GM18517 (cell line): ENCODE results near the gene DNM3.

Experiments
- ATAC-seq: cut with Tn5 transposase; IDR thresholded peaks from one replicate; pipeline ENCODE4 v1.9.1; 2021; ENCODE audit warnings: mild to moderate bottlenecking, moderate library complexity; ENCODE audit not compliant: unreplicated experiment

Gene DNM3

GRCh38 chr1:172136925-172137324 is 295.6 kb downstream of the DNM3 start:
- no peak for ATAC-seq

- no peak for ATAC-seq
Observed at GRCh38 chr1:172137703-172138454, 296.6 kb downstream of the DNM3 start.

DNA sequence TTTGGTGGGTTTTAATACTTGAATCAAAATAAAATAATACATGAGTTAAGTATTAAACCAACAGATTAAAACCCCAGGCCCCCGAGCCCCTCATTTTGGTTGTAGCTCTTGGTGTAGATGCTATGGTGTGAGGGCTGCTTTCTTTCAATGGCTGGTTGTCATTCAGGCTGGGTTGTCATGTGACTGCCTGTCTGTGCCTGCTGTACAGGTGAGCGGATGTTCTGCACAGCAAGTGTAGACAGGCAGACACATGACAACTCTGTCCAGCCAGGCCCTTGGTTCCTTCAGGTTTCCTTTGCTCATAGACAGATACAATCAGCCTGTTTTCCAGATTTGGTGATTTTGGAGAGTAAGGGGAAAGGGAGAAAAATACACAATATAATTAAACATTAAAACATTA is 297.3 kb downstream of the DNM3 start:
- ATAC-seq: no peak

DNA sequence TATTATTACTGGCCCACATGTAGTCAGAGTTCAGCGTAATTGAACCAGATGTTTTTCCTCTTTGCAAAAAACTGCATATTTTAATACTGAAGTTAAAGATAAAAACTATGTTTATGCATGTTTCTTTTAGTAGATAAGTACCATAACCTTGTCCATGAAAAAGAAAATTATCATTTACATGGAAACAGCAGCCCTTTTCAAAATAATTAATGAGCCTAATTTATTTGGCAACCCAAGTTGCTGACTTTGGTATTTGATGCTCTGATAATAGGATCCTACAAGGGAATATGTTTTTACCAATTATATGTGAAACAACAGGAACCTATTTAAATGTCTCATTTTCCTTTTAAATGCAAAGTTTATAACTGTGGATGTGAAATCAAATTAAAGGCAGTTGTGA is 297.9 kb downstream of the DNM3 start:
- no peak for ATAC-seq

- no peak for ATAC-seq
Observed at GRCh38 chr1:172140072-172140471, 298.8 kb downstream of the DNM3 start.

- ATAC-seq: no peak
Observed at GRCh38 chr1:172140591-172140990, 299.3 kb downstream of the DNM3 start.

DNA sequence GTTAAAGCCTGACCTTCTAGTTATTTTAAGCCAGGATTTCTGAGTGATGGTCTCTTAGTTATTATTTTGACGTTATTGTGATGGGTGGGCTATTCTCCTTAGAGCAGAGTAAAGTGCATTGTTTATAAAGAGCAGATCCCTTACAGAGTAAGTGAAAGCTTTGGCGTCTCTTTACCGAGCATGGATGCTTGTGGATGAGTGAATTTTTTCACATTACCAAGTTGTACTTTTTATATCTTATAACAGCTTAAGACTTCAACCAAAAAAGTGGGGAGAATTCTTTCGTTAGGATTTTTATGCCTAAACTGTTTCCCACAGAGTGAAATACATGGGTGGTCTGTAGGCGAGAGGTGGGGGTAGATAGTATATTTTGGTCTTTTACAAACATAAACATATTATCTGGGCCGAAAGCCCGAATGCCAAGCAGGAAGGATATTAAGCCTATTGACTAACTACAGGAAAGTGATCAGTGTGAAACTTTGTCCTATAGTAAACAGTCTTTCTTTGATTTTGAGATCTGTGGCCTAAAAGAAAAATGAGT is 300.1 kb downstream of the DNM3 start:
- no peak for ATAC-seq

DNA sequence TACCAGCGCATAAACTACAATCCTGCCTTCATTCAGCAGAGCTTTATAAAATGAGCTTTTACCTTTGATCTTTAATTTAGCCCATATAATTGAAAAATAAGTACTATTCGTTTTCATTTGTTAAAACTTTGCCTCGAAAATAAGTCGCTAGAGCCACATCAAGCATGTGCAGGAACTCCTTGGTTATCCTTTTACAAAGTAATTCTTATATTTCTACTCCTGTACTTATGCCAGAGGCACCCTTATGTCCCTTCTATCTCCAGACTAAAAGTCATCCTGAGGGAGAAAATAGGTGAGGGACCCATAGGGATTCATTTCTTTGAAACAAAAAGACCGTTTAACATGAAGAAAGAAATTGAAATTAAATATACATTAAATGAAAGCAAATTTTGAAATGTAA is 301.0 kb downstream of the DNM3 start:
- ATAC-seq: no peak

- ATAC-seq: no peak
Observed at GRCh38 chr1:172143384-172144055, 302.2 kb downstream of the DNM3 start.

DNA sequence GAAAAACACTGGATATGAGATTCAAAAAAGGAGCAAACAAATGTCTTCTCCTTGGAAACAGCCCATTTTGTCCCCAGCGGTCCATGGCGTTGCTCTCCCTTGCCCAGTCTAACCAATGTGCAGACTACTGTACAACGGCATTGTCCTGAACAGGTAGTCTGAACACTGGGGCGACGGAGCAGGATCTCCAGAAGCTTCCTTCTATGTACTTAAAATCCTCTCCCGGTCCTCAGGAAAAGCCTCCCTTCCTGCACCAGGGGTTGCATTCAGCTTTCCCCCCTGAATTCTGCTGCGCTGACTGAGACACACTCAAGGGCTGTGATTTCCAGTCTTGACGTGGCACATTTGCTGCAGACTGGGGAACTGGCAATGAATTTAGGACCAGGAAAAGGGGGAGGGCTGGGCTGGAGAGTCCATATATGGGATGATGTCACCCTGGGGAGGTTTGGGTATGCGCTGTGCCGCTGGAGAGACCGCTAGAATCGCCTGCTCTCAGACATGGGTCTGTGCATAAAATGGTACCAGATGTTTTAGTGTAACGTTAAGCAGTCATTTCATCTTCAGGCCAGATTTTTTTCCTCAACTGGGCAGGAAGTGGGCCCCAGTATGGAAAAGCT is 303.3 kb downstream of the DNM3 start:
- no peak for ATAC-seq

DNA sequence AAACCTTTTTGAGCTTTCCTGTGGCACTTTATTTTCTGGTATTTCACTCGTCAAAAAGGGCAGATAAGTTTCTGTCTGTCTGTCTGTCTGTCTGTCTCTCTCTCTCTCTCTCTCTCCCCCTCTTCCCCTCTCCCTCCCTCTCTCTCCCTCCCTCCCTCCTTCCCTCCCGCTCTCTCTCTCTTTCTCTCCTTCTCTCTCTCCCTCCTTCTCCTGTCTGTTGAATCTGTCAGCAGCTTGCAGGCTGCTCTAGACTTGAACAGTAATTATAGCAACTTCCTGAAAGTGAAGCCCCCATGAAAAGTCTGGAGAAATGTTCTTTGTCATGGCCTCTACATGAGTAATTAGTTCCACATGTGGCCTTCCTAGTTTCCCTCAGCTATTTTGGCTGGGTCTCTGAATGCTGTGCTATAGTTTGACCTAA is 303.9 kb downstream of the DNM3 start:
- ATAC-seq: no peak

GRCh38 chr1:172145656-172146055 is 304.4 kb downstream of the DNM3 start:
- no peak for ATAC-seq

DNA sequence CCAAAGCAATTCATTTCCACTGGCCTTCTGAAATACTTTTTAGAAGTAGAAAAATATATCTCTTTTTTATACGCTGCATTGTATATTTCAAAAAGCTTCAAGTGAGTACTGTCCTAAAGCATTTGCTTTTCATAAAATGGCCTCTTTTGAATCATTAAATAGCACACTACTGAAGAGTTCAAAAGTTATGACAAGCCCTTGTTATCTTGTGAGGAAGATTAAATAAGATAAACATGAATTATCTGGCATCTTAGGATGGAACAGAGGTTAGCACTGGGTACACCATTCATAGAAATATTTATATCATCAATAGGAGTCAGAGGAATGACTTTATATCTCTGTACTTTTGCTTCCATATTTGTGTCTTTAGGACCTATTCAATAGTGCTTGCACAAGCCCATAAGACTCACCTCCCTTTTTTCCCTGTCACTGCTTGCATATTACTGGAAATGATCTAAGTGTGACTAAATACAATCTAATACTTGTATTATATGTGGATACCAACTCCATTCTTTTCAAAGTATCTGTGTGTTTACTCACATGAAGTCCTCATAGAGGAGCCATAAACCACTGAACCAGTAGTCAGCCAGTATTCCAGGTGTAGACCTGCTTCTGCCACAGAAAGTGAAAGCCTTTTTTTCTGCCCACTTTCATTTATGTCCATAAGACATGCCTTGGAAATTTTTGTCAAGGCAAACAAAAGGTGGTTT is 305.0 kb downstream of the DNM3 start:
- ATAC-seq: no peak

- no peak for ATAC-seq
Observed at GRCh38 chr1:172147541-172147940, 306.2 kb downstream of the DNM3 start.

DNA sequence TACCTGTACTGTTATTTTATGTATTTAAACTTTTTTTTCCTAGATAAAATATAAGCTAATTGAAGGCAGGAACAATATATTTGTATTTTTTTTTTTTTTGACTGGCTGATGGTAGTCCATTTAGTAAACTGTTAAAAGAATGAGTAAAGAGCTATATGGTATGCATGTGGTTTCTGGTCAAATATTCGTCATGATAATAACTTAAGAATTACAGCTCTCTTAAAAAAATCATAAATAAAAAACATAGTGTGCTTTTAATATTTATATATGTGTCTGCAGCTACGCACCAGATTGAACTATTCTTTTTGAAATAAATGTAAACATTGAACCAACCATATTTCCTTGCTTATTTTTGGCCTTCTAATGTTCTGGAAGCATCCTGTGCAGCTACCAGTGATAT is 306.9 kb downstream of the DNM3 start:
- no peak for ATAC-seq

- no peak for ATAC-seq
Observed at GRCh38 chr1:172148707-172149106, 307.4 kb downstream of the DNM3 start.

- no peak for ATAC-seq
Observed at GRCh38 chr1:172149346-172149745, 308.0 kb downstream of the DNM3 start.

DNA sequence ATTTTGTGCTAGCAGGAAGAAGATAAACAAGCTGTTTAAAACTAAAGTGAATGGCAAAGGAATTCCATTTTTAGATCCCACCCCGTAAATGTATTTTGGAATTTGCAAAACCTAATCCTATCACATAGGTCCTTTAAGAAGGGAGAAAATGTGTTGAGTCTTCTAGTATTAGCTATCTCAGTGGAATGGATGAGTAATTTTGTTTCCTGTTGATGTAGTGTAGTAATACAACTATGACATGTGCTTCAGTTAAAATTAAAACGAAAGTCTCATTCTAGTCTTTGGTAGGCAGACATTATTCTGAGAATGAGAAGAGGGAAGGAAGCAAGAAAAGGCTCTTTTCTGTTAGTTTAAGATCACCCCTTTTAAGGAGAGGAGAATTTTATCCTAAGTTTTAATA is 313.3 kb downstream of the DNM3 start:
- peak; percentile 88 for ATAC-seq

DNA sequence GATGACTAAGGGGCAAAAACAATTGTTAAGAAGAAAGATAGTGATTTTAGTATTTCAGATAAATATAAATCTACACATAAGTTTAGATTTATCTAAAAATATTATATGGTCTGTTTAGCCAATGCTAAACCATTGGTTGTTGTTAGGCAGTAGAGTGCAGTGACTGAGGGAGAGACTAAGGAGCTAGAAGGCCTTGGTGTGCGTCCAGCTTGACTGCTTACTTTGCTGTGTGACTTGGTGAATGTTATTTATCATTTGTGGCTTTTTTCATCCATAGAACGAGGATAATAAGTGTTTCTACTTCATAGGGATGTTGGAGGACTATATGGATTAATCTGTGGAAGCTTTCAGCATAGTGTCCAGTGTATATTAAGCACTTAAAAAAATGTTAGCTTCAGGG is 314.5 kb downstream of the DNM3 start:
- ATAC-seq: no peak

- no peak for ATAC-seq
Observed at GRCh38 chr1:172162236-172162635, 320.9 kb downstream of the DNM3 start.

- no peak for ATAC-seq
Observed at GRCh38 chr1:172163498-172164215, 322.4 kb downstream of the DNM3 start.
